Motor neuron (in vitro differentiated cells): ENCODE data around the gene TGFBR1. TPM values are rescaled to one million over a fixed set of nuclear protein-coding genes. Genes with fewer than 3 reads are reported as not detected.
"Not testable (repeated sequence)": the region's sequence is repeated elsewhere in the genome, so short reads cannot be mapped to it uniquely, and the experiment has no call there.

Source experiments
- ATAC-seq, 8 experiments: fragments of 200-7000 bp; cut with Tn5 transposase; replicated peaks in 6 of 8; 2 replicates each; pipeline ENCODE4 v1.8.0; 2021; ENCODE audit warnings: mild to moderate bottlenecking in 8 of 8, moderate library complexity in 8 of 8
- H3K27ac ChIP-seq, 2 donors: fragments of 250-450 bp; sonication (Bioruptor Pico); 2 replicates each; pipeline ENCODE4 v1.9.0; 2021; ENCODE audit warnings: antibody characterized with exemption in 2 of 2, mild to moderate bottlenecking in 2 of 2, moderate library complexity in 1 of 2
- H3K4me1 ChIP-seq, 2 donors: fragments of 250-450 bp; sonication (Bioruptor Pico); replicated peaks in 1 of 2; 2 replicates each; pipeline ENCODE4 v1.6.1; 2021; ENCODE audit warnings: antibody characterized with exemption in 2 of 2, mild to moderate bottlenecking in 2 of 2, moderate library complexity in 1 of 2
- H3K4me3 ChIP-seq, 5 donors: fragments of 250-450 bp; sonication (Bioruptor Pico); 2 replicates each; pipeline ENCODE4 v1.9.0; 2021; ENCODE audit warnings: antibody characterized with exemption in 5 of 5, mild to moderate bottlenecking in 5 of 5, moderate library complexity in 4 of 5
- WGBS, 10 experiments: fragments of 450-650 bp; shearing (Covaris generic); methylation state at CpG; one replicate each; pipeline ENCODE4 v1.0.0; 2022; 5-methylcytosine and 5-hydroxymethylcytosine counted together
- in situ Hi-C, 9 experiments: fragments of 400-800 bp; cut with MboI; loops; one replicate each; pipeline ENCODE4 v1.15.0; 2021; ENCODE audit warnings: low sequenced_read_pairs in 9 of 9, low pct_unique_long_range_greater_than_20kb in 2 of 9; ENCODE audit not compliant: unreplicated experiment in 9 of 9
- total RNA-seq, 8 experiments: library from RNA; unstranded; fragments of 300-600 nt; gene quantifications; 2 replicates each; pipeline versions ENCODE4 v1.2.3 to v1.2.4, GENCODE V29; 2022

TGFBR1 gene
- total RNA-seq, 8 experiments from 2014 or later: 15.7 to 71.7 (median 33.8) TPM

GRCh38 chr9:99085949-99086948, 18.7 kb upstream of the TGFBR1 start:
- WGBS, 10 experiments: 7 to 88% (median 69%) methylated on average over 1 to 11 of the region's 12 CpGs
- Histone ChIP-seq H3K27ac (no peak overlapping the region), H3K4me1 (no peaks in the 10 kb centered on the region), H3K4me3 (no peak overlapping the region)
- in situ Hi-C loops: no loop called here
- ATAC-seq: peak in 1 of 8 experiments; percentile 57

DNA sequence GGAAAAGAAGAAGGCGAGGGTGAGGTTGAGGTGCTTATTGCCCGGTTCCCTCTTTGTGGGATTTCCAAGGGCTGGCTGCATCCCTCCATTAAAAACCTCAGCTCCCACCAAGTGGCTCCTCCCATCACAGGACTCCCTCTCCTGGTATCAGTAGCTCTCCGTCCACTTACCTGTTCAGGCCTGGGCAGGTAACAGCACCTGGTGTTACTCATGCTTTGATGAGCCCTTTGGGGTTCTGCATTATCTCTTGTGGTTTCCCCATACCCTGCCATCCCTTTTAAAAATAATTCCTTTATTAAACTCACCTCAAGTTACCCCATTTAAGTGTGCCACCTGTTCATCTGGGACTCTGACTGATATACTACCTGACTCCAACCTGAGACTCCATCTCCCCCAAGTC, 17.5 kb upstream of the TGFBR1 start:
- WGBS, 10 experiments: 57 to 100% (median 80%) methylated on average over 1 to 3 of the region's 3 CpGs; no CpG with 5 or more reads in 4 of the 10 experiments
- in situ Hi-C loops: no loop called here
- no peak overlapping the region for H3K4me3 ChIP-seq
- no peak for ATAC-seq
- H3K27ac ChIP-seq: no peak overlapping the region
- no peaks in the 10 kb centered on the region for H3K4me1 ChIP-seq

GRCh38 chr9:99090336-99091130, 14.4 kb upstream of the TGFBR1 start:
- in situ Hi-C loops: no loop called here

DNA sequence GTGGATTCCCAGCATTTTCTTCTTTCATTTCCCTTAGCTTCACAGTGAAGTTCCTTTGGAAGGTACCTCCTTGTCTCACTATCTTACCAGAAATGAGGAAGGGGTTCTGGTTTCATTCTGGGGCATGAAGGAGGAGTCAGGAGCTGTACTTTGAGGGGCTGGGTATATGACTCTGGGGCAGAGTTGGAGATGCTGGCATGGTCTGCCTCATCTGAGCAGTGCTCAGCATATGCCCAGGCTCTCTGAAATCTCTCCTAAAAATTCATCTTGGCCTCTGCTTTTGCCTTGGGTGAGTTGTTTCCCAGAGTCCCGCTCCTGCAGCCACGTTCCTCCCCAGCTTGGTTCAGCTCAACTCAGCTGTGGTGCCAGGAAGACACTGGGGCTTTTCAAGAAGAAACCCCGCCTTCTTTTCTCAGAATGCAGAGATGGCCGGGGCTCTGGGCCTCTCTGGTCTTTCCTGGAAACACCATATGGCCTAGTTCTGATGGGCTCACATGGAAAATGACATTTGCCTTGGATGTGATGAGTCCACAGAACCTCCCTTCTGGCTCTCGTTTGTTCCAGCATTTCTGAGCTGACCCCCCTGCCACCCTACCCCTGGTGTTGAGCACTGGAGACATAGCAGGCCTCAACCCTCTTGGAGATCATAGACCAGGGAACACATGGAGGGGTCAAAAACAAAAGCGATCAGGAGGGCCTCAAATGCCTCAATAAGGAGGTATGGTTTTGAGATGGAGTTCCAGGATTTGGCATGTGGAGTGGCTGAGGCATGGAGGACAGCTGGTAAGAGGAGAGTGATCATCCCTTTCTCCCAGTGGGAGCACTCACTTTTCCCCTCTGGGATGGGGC, 12.0 kb upstream of the TGFBR1 start:
- Histone ChIP-seq H3K27ac (no peak overlapping the region), H3K4me1 (no peaks in the 10 kb centered on the region), H3K4me3 (no peak overlapping the region)
- 0 to 96% (median 80%) methylated on average over 1 to 4 of the region's 6 CpGs; no CpG with 5 or more reads in 1 of the 10 experiments for whole genome bisulfite sequencing, 10 experiments
- in situ Hi-C loops: no loop called here
- ATAC-seq: peak in 1 of 8 experiments; percentile 86

More at GRCh38 chr9:99090336-99091130, 14.4 kb upstream of the TGFBR1 start:
- Histone ChIP-seq H3K4me3 (no peak overlapping the region), H3K27ac (no peak overlapping the region), H3K4me1 (no peaks in the 10 kb centered on the region)
- ATAC-seq: peak in 1 of 8 experiments; percentile 47
- WGBS, 10 experiments: 54 to 100% (median 83%) methylated on average over 1 to 5 of the region's 5 CpGs; no CpG with 5 or more reads in 1 of the 10 experiments

DNA sequence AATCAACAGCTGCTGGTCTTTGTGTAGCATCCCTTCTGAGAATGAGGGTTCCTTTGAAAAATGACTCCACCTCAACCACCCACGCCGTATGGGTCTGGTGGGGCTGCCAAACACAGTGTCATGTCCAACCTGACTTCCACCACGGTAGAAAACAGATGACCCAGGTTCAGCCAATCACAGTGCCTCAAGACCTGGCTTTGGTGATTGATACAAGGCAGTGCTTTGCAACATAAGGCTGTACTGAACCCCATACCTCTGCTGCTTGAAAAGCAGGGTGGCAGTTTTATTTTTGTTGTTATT, 11.5 kb upstream of the TGFBR1 start:
- no peak overlapping the region for H3K27ac ChIP-seq

DNA sequence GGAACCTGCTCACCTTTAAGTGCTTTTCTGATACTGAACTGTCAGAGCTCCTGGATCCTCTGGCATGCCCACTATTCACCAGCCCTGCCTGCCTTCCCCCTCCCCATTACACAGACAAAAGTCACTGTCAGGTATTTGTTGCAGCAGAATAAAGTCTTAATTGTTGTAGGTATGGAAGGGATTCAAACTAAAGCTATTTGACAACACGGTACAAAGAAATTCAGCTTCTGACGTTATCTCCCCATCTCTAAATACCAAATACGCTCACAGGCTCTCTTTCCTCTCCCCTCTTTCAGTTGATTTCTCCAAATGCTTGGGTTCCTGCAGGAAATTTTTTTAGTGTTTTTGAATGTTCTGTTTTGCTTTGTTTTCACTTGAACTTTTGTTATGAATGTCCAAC, 9.3 kb upstream of the TGFBR1 start:
- no peaks in the 10 kb centered on the region for H3K4me1 ChIP-seq
- in situ Hi-C loops: no loop called here
- H3K27ac ChIP-seq: no peak overlapping the region
- no peak for ATAC-seq
- no peak overlapping the region for H3K4me3 ChIP-seq
- 39 to 100% (median 82%) methylated on average over 1 to 3 of the region's 3 CpGs for WGBS, 10 experiments

More for the DNA sequence above, 11.5 kb upstream of the TGFBR1 start:
- WGBS, 10 experiments: 0 to 100% (median 86%) methylated on average over 1 to 3 of the region's 3 CpGs; no CpG with 5 or more reads in 6 of the 10 experiments
- ATAC-seq: no peak
- Histone ChIP-seq H3K4me1 (no peaks in the 10 kb centered on the region), H3K4me3 (no peak overlapping the region)
- in situ Hi-C loops: no loop called here

- Histone ChIP-seq H3K27ac (no peak overlapping the region), H3K4me3 (no peak overlapping the region), H3K4me1 (no peaks in the 10 kb centered on the region)
- in situ Hi-C loops: no loop called here
- WGBS, 10 experiments: 20 to 79% (median 60%) methylated on average over 1 to 3 of the region's 3 CpGs; no CpG with 5 or more reads in 1 of the 10 experiments
- ATAC-seq: peak in 1 of 8 experiments; percentile 20
These were observed 8.5 kb upstream of the TGFBR1 start for GRCh38 chr9:99096409-99096808.

DNA sequence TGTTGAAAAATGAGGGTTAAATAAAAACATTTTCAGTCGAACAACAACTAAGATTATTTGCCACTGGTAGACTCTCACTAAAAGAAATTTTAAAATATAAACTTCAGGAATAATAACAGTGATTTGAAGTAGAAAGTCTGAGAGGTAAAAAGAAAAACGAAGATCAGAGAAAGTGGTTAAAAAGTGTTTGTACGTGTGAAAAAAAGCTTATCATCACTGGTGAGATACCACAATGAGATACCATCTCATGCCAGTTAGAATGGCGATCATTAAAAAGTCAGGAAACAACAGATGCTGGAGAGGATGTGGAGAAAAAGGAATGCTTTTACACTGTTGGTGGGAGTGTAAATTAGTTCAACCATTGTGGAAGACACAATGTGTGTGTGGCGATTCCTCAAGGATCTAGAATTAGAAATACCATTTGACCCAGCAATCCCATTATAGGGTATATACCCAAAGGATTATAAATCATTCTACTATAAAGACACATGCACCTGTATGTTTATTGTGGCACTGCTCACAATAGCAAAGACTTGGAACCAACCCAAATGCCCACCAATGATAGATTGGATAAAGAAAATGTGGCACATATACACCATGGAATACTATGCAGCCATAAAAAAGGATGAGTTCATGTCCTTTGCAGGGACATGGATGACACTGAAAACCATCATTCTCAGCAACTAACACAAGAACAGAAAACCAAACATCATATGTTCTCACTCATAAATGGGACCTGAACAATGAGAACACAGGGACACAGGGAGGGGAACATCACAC, 4.9 kb upstream of the TGFBR1 start:
- in situ Hi-C loops: loop anchor here in 1 of 9 experiments (25.0 kb wide), 1 partner anchor 263 kb away; no protein-coding TSS in a partner anchor
- not testable (repeated sequence) for H3K27ac ChIP-seq, H3K4me3 ChIP-seq, ATAC-seq, H3K4me1 ChIP-seq
- 58 to 93% (median 80%) methylated on average over 1 to 5 of the region's 5 CpGs for WGBS, 10 experiments

- ATAC-seq: no peak
- H3K27ac ChIP-seq: no peak overlapping the region
- H3K4me1 ChIP-seq: peaks cover 0 to 7% of the 10 kb centered on the region in 2 donors
- 88 to 100% (median 96%) methylated on average over 1 to 5 of the region's 5 CpGs; no CpG with 5 or more reads in 2 of the 10 experiments for WGBS, 10 experiments
- in situ Hi-C loops: loop anchor here in 1 of 9 experiments (25.0 kb wide), 1 partner anchor 264 kb away; no protein-coding TSS in a partner anchor
- H3K4me3 ChIP-seq: no peak overlapping the region
These were observed 3.6 kb upstream of the TGFBR1 start for GRCh38 chr9:99101271-99101670.

DNA sequence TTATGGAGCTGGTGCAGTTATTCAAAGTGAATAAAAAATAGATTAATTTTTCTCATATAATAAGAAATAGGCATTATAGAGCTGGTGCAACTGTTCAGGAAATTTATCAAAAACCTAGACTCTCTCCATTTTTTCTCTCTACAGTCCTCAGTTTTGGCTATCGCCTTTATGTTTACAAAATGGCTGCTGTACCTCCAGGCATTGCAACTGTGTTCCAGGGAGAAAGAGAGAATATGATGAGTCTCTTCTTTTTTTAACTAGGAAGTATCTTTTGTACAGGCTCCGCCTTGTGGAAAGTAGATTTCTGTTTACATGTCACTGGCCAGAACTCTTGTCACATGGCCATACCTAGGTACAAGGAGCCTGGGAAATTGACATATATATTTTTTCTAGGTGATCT, 3.1 kb upstream of the TGFBR1 start:
- peaks cover 2 to 12% of the 10 kb centered on the region in 2 donors for H3K4me1 ChIP-seq
- 80 to 100% (median 100%) methylated on average over 1 to 2 of the region's 2 CpGs; no CpG with 5 or more reads in 2 of the 10 experiments for WGBS, 10 experiments
- no peak overlapping the region for H3K4me3 ChIP-seq
- ATAC-seq: no peak
- no peak overlapping the region for H3K27ac ChIP-seq
- in situ Hi-C loops: loop anchor here in 1 of 9 experiments (25.0 kb wide), 1 partner anchor 265 kb away; no protein-coding TSS in a partner anchor

GRCh38 chr9:99103054-99103895, 1.6 kb upstream of the TGFBR1 start:
- no peak for ATAC-seq
- 49 to 90% (median 77%) methylated on average over 2 to 11 of the region's 11 CpGs for WGBS, 10 experiments
- Histone ChIP-seq H3K4me1 (peaks cover 9 to 20% of the 10 kb centered on the region in 2 donors), H3K4me3 (no peak overlapping the region), H3K27ac (no peak overlapping the region)
- in situ Hi-C loops: loop anchor here in 1 of 9 experiments (25.0 kb wide), 1 partner anchor 266 kb away; no protein-coding TSS in a partner anchor
